ENCODE results near the gene SORCS3.

DNA sequence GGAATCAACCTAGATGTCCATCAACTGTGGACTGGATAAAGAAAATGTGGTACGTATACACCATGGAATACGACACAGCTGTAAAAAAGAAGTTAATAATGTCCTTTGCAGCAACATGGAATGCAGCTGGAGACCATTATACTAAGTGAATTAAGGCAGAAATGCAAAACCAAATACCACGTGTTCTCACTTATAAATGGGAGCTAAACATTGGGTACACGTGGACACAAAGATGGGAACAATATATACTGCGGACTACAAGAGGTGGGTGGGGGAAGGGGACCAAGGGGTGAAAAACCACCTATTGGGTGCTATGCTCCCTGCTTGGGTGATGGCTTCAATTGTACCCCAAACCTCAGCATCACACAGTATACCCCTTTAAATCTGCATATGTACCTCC is 385.5 kb downstream of the SORCS3 start:
- TF ChIP-seq, protein P1, sequence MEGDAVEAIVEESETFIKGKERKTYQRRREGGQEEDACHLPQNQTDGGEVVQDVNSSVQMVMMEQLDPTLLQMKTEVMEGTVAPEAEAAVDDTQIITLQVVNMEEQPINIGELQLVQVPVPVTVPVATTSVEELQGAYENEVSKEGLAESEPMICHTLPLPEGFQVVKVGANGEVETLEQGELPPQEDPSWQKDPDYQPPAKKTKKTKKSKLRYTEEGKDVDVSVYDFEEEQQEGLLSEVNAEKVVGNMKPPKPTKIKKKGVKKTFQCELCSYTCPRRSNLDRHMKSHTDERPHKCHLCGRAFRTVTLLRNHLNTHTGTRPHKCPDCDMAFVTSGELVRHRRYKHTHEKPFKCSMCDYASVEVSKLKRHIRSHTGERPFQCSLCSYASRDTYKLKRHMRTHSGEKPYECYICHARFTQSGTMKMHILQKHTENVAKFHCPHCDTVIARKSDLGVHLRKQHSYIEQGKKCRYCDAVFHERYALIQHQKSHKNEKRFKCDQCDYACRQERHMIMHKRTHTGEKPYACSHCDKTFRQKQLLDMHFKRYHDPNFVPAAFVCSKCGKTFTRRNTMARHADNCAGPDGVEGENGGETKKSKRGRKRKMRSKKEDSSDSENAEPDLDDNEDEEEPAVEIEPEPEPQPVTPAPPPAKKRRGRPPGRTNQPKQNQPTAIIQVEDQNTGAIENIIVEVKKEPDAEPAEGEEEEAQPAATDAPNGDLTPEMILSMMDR (IDR thresholded peaks at IDR 0.05; ENCODE audit: low read depth, low read length, poor library complexity, severe bottlenecking) = no peak
- no peak for TF ChIP-seq EZH2phosphoT487 (IDR thresholded peaks at IDR 0.05; ENCODE audit: borderline replicate concordance, low read length)
